SK-N-SH treated with all-trans-retinoic acid at 6 μM for 48 hours (cell line): ENCODE results near the gene ENDOD1.
"Not testable (repeated sequence)": the region's sequence is repeated elsewhere in the genome, so short reads cannot be mapped to it uniquely, and the experiment has no call there.

Source experiments
- TCF4 ChIP-seq: fragments of 250-450 bp; sonication (Bioruptor Pico); IDR thresholded peaks from 2 replicates; pipeline ENCODE4 v1.8.0; 2021; ENCODE audit warnings: mild to moderate bottlenecking, moderate library complexity, borderline replicate concordance
- TOX ChIP-seq: fragments of 250-450 bp; sonication (Bioruptor Pico); IDR thresholded peaks from 2 replicates; pipeline ENCODE4 v1.8.0; 2021; ENCODE audit warnings: mild to moderate bottlenecking, moderate library complexity, borderline replicate concordance
- ZFP3 ChIP-seq: fragments of 250-450 bp; sonication (Bioruptor Pico); IDR thresholded peaks from 2 replicates; pipeline ENCODE4 v1.5.0; 2020; ENCODE audit warnings: mild to moderate bottlenecking, moderate library complexity
- ZNF565 ChIP-seq: fragments of 450-650 bp; formaldehyde crosslinking; conservative IDR thresholded peaks from 2 replicates; pipeline ENCODE4 v1.5.0; 2020; ENCODE audit warnings: low read depth, mild to moderate bottlenecking, moderate library complexity
- TF ChIP-seq, protein P1 (sequence below): fragments of 250-450 bp; sonication (Bioruptor Pico); IDR thresholded peaks from 2 replicates; pipeline ENCODE4 v1.8.0; 2020; ENCODE audit warnings: mild to moderate bottlenecking, moderate library complexity, borderline replicate concordance

- TF ChIP-seq ZFP3; ZNF565 (CRISPR knock-in tag); TOX; TCF4 (CRISPR knock-in tag): not testable (repeated sequence)
- TF ChIP-seq, protein P1, sequence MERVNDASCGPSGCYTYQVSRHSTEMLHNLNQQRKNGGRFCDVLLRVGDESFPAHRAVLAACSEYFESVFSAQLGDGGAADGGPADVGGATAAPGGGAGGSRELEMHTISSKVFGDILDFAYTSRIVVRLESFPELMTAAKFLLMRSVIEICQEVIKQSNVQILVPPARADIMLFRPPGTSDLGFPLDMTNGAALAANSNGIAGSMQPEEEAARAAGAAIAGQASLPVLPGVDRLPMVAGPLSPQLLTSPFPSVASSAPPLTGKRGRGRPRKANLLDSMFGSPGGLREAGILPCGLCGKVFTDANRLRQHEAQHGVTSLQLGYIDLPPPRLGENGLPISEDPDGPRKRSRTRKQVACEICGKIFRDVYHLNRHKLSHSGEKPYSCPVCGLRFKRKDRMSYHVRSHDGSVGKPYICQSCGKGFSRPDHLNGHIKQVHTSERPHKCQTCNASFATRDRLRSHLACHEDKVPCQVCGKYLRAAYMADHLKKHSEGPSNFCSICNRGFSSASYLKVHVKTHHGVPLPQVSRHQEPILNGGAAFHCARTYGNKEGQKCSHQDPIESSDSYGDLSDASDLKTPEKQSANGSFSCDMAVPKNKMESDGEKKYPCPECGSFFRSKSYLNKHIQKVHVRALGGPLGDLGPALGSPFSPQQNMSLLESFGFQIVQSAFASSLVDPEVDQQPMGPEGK (CRISPR knock-in tag): not testable (repeated sequence)
Measured at GRCh38 chr11:95111471-95111870, 21.8 kb downstream of the ENDOD1 start.
